Superior temporal gyrus (tissue), 1 donor: ENCODE results near the gene STRIP2.
A peak's percentile ranks its signal among the peaks of the same experiment; 100 is the strongest.
"Not testable (repeated sequence)": the region's sequence is repeated elsewhere in the genome, so short reads cannot be mapped to it uniquely, and the experiment has no call there.

ENCODE experiments used
- DNase-seq: peaks from one replicate; pipeline ENCODE4 v3.0.0-alpha.2; 2016; ENCODE audit errors: extremely low spot score

The STRIP2 gene

GRCh38 chr7:129493555-129493954 is 59.3 kb downstream of the STRIP2 start:
- peak; percentile 47 for DNase-seq

- DNase-seq, result no peak
These were observed 59.8 kb downstream of the STRIP2 start for GRCh38 chr7:129494041-129494440.

GRCh38 chr7:129495987-129496386 is 61.8 kb downstream of the STRIP2 start:
- DNase-seq, result no peak

GRCh38 chr7:129496653-129497052 is 62.4 kb downstream of the STRIP2 start:
- no peak for DNase-seq

- DNase-seq, result no peak
These were observed 62.9 kb downstream of the STRIP2 start for GRCh38 chr7:129497156-129497555.

GRCh38 chr7:129498021-129498420 is 63.8 kb downstream of the STRIP2 start:
- DNase-seq, result no peak

GRCh38 chr7:129499999-129500398 is 65.8 kb downstream of the STRIP2 start:
- DNase-seq, result no peak

GRCh38 chr7:129501760-129502707 is 67.8 kb downstream of the STRIP2 start, which contains the start of gene SMKR1:
SMKR1 (plus strand) TSS chr7:129502531; CDS start chr7:129502825, 294 bp downstream.
- no peak for DNase-seq

GRCh38 chr7:129502708-129503685 is 68.8 kb downstream of the STRIP2 start:
- DNase-seq, result no peak

GRCh38 chr7:129503725-129504124 is 69.5 kb downstream of the STRIP2 start:
- no peak for DNase-seq

- DNase-seq, result no peak
These were observed 78.0 kb downstream of the STRIP2 start for GRCh38 chr7:129512192-129512591.

GRCh38 chr7:129513546-129513945 is 79.3 kb downstream of the STRIP2 start:
- no peak for DNase-seq

- no peak for DNase-seq
These were observed 80.5 kb downstream of the STRIP2 start for GRCh38 chr7:129514683-129515082.

- DNase-seq, result no peak
These were observed 81.1 kb downstream of the STRIP2 start for GRCh38 chr7:129515381-129515780.

- DNase-seq, result no peak
These were observed 83.7 kb downstream of the STRIP2 start for GRCh38 chr7:129517931-129518330.

- no peak for DNase-seq
These were observed 85.2 kb downstream of the STRIP2 start for GRCh38 chr7:129519464-129519863.

GRCh38 chr7:129522088-129522970 is 88.1 kb downstream of the STRIP2 start:
- no peak for DNase-seq

GRCh38 chr7:129522971-129523340 is 88.7 kb downstream of the STRIP2 start:
- DNase-seq, result no peak

GRCh38 chr7:129523924-129524323 is 89.7 kb downstream of the STRIP2 start:
- DNase-seq, result no peak

- not testable (repeated sequence) for DNase-seq
These were observed 90.2 kb downstream of the STRIP2 start for GRCh38 chr7:129524405-129524804.

- DNase-seq, result no peak
These were observed 91.1 kb downstream of the STRIP2 start for GRCh38 chr7:129525225-129525862.
